Measurements from ENCODE around the gene ADARB2.
"Not testable (repeated sequence)": the region's sequence is repeated elsewhere in the genome, so short reads cannot be mapped to it uniquely, and the experiment has no call there.

ADARB2 gene

DNA sequence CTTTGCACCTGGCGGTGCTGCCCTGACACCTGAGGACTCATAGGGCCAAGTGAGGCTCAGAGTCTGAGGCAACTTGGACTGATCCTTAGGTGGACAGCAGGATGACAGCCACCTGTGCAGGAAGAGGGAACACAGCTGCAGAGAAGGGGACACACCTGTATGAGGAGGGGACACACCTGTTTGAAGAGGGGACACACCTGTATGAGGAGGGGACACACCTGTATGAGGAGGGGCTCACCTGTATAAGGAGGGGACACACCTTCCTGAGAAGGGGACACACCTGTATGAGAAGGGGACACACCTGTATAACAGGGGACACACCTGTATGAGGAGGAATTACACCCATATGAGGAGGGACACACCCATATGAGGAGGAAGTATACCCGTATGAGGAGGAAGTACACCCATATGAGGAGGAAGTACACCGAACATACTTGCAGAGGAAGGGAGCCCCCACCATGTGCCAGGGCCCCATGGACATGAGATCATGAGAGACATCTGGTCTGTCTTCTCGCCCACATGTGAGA, 285.9 kb downstream of the ADARB2 start:
- no peak for DNase-seq

DNA sequence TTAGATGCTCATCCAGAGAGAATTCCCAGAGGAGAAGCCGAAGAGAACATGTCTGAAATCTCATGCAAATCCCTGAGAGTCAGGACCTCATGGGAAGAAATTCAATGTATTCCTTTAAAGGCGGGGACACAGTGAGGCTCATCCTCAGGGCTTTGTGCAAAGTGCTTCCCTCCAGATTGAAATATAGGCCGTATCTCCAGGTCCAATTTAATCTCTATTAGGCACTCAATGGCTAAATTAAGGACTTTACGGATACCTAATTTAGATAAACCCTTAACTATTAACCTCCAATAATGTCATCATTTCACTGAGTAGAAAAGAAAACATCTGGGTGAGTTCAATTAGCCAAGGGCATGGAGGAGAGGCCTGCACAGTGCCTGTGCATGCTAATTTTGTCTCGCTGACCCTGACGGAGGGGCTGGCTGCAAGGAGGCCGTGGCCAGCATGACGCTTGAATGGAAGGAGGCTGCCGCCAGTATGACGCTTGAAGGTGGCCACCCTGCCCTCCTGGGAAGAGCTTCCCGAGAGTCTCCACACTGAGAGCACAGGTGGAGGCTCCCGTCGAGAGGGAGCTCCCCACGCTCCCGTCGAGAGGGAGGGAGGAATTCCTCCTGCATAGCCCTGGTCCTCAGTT, 287.6 kb downstream of the ADARB2 start:
- DNase-seq, result no peak

DNA sequence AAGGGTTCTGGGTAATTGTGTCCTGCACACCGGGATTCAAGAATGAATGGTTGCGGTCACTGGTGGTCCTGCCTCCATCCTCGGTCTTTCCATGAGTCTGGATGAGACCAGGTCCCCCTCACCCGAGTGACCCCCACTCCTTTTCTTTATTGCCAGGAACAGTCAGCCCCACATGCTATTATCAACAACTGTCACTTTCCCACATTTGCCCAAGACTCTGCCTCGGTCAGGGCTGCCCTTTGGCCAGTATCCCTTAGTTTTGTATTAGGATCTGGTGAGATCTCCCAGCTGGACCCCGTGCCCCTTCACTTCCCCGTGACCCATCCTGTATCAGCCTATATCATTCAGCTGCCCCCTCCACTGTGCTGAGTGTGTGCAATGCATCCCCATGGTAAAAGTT, 288.3 kb downstream of the ADARB2 start:
- no peak for DNase-seq

DNA sequence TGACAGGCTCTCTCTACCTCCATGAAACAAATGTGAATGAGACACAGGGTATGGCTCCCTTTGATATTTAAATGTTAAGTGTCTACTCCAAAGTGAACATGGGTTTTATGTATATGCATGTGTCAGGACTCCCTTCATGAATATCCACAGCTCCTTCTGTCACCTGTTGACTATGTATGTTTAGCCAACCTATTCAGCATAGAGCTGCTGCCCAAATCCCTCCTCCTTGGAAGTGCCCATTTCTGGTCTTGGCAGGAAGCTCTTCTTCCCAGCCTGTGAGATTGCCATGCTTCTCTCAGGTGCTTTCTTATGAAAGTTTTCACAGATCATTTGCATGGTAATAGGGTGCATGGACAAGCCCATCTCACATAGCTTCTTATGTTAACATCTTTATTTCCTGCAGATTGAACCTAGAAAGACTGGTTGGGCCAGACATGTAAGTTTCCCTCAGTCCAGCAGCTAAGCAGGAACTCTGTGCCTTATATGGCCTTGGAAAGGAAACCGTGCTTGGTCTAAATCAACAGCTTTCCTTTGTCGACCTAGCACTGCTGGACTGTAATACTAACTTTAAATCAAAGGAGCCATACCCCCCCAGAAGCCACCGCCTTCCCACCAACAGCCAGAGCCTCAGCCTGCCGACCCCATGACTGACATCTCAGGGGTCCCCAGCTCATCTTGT, 288.9 kb downstream of the ADARB2 start:
- DNase-seq, result no peak

DNA sequence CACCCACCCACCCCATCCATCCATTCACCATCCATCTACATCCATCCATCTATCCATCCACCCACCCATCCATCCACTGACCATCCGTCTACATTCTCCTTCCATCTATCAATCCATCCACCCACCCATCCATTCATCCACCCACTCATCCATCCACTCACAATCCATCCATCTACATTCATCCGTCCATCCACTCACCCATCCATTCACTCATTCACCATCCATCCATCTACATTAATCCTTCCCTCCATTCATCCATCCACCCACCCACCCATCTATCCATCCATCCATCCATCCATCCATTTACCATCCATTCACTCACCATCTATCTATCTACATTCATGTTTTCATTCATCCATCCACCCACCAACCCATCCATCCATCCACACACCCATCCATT, 292.5 kb downstream of the ADARB2 start:
- DNase-seq, result no peak

DNA sequence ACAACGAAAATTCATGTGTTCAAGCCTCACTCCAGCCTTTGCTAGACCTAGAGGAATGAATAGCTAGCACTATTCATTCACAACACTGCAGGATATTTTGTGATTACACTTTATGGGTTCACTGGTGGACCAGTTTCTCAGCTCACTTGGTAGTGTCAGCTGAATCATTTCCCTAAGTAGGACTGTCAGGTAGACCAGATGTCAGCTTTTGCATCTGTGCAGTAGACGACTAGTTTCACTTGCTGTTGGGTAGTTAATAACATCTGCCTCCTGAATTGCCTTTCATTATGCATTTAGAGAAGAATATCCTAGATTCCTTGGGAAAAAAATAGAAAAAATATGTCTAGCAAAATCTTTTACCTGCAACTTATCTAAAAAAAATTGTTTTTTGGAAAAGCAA, 296.4 kb downstream of the ADARB2 start:
- DNase-seq, result no peak

DNA sequence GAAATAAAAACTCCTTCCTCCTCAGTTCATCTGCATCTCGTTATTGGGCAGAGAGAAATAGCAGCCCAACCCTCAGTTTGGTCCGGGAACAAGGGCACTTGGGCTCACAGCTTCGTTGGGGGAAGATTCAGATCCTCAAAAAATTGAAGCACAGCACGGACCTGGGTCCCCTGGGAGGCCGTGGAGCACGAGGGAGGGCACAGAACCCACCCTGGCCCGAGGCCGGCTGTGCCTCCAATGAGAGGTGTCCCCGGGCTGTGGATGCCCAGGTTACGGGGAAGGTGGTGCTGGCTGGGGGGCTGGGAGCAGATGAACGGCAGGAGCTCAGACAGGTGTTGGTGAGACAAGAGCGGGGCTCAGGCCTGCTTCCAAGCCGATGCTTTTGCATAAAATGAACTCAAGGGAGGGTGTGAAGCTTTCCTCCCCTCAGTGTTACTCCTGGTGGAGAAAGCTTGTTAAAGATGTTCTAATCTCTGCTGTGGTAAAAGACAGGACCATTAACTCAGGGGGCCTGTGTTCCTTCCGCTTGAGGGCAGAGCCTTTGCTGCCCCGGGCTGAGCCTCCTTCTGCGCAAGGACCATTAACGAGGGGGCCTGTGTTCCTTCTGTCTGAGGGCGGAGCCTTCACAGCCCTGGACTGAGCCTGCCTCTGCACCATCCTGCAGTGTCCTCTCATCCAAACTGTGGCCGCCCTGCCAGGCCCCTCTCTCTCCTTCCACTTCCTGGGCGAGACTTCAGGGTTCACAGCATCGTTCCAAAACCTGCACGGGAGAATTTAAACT, 302.2 kb downstream of the ADARB2 start:
- DNase-seq, result no peak

DNA sequence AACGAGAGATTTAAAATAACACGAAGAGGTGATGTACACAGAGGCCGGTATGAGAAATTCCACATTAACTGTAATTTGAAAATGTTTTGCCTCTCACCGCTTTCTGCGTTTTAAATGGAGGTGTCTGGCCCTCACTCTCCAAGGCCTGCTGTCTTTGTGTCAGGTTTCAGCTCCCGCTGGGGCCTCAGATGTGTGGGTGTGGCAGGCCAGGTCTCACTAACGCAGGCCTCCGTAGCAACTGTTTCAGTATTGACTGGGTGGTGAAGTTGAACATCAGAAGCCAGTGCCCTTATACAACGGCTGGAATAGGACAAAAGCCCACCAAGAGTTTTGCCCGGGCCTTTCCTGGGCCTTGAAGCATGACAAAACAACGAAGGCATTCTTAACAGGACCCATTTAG, 303.1 kb downstream of the ADARB2 start:
- DNase-seq, result no peak

DNA sequence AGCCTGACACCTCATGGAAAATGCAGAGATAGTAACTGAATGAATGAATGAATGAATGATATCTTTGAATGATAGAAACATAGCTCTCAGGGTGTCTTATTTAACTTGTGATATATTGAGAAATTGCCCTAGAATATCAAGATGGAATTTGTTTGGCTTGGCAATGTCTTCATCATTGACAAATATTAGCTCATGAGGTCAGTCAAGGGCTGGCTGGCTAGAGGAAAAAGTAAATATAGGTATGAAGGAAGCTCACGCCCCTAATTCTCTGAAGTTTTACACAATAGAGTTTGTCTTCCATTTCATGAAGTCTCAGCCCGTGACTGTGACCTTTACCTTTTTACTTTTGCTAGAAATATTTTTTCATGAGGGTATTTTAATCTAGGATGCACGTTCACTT, 305.2 kb downstream of the ADARB2 start:
- DNase-seq, result no peak

DNA sequence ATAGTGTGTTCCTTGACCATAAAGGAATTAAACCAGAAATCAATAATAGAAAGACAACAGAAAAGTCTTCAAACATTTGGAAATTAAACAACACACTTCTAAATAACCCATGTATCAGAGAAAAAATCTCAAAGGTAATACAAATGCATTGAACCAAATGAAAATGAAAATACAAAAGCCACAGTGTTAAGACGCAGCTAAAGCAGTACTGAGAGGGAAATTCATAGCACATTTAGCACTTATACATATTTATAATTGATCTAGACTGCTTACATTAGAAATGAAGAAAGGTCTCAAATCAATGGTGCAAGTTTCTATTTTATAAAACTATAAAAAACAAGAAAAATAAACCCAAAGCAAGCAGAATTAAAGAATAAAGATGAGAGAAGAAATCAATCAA, 306.1 kb downstream of the ADARB2 start:
- no peak for DNase-seq

DNA sequence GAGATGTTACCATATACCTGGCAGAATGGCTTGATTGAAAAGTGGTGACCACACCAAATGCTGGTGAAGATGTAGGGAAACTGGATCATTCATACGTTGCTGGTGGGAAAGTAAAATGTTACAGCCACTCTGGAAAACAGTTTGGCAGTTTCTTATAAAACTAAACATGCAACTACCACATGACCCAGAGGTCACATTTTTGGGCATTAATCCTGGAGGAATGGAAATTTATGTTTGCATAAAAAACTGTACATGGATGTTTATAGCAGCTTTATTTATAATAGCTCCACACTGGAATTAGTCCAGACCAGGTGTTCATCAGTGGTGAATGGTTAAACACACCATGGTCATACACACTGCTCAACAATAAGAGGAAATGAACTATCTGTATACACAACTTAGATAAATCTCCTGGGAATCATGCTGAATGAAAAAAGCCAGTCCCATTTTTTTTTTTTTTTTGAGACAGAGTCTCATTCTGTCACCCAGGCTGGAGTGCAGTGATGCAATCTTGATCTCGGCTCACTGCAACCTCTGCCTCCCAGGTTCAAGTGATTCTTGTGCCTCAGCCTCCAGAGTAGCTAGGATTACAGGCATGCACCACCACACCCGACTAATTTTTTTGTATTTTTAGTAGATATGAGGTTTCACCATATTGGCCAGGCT, 309.7 kb downstream of the ADARB2 start:
- not testable (repeated sequence) for DNase-seq

DNA sequence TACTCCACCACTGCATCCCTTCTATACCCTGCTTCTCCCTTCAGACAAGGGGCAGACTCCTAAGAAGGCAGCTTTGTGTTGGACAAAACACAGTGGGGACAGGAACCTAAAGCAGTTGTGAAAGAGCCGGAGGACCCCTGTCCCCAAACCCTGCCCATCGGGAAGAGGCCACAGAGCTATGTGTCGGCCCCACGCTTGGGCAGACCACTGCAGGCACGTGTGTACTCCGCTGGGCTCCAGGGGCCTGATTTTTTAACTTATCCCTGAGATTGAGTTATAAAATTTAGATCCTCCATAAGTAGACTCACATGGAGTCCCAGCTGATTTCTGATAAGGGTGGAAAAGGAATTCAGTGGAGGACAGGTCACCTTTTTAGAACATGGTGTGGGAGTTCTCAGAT, 310.5 kb downstream of the ADARB2 start:
- DNase-seq, result no peak

DNA sequence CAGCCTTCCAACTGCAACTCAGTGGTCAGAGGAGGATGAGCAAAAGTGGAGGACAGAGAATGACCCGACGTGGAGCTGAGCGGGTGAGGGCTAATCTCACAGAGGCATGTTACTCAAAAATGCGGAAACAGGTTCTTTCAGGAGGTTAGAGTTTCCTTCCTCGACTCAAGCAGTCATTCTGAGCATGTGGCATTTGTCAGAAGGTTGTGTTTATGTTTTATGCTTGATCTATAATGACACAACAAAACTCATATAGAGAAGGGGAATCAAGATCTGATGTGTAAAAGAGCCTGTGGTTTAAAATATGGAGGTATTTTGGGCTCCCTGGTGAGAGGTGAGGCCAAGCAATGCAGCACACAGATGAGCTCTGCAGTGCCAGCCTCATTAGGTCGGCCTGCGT, 311.4 kb downstream of the ADARB2 start:
- no peak for DNase-seq

DNA sequence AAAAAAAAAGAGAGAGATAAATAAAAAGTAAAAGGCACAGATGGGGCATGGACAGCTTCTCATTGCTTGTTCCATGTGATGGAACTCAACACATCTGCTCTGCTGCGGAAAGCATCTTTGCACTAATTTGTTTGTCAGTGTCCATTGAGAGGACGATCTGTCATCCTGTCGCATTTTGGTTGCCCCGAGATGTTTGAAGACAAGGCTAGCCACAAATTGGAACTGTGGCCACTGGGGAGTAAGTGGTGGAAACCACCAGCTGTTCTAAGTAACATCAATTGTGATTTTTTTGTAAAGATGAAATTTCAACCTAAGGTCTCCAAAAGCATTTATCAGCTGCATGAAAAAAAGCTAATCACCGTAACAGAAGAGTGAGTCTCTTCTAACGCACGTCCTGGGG, 312.7 kb downstream of the ADARB2 start:
- DNase-seq, result no peak

DNA sequence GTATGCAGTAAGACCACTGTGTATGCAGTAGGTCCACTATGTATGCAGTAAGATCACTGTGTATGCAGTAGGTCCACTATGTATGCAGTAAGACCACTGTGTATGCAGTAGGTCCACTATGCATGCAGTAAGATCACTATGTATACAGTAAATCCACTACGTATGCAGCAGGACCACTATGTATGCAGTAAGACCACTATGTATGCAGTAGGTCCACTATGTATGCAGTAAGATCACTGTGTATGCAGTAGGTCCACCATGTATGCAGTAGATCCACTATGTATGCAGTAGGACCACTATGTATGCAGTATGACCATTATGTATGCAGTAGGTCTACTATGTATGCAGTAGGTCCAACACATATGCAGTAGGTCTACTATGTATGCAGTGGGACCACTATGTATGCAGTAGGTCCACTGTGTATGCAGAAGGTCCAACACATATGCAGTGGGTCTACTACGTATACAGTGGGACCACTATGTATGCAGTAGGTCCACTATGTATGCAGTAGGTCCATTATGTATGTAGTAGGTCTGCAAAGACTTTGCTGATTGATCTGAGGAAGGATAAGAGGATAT, 313.6 kb downstream of the ADARB2 start:
- no peak for DNase-seq

DNA sequence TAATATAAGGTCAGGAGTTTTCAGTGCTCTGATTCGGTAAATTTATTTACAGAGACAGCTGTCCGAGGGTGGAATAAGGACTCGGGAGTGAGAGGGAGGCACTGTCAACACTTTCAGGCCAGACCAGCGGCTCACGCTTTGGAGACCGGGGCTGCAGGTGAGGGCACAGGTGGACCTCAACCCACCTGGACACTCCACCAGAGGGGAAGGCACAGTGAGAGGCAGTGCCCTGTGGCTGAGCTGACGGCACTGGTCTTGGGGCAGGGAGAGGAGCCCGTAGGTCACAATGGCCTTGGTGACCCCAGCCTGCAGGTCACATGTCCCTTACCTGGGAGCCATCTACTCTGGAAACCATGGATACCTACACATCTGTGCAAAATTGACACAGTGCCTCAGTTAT, 315.1 kb downstream of the ADARB2 start:
- no peak for DNase-seq

DNA sequence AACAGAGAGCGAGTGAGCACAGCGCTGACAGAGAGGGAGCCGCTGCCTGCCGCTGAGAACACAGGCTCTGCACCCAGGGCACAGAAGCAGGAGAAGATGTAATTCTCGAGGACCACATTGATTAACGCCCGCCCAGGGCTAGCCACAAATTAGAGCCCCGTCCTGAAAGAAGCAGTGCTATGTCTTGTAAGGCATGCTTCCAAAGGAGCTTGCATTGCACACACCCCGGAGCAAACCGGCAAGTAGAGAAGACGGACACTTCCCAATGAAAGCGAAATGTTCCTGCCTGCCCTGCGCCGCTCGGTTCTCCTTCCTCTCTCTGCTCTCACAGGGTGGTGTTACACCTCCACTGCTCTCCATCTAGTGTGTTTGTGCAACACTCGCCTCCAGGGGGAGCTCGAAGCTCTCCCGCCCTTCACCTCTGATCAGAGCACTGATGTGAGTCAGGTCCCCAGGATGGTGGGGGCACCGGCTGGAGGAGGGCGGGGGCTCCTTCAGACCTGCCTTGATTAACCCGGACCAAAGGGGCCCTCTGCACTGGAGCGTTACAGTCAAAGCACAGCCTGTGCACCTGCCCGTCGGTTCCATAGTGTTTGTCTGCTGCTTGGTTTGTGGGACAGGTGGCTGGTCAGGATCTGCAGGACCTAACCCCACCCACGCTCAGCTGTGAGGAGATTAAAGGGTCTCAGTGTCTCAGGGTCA, 316.5 kb downstream of the ADARB2 start:
- DNase-seq, result peak; percentile 42 to 66 (median 51)

DNA sequence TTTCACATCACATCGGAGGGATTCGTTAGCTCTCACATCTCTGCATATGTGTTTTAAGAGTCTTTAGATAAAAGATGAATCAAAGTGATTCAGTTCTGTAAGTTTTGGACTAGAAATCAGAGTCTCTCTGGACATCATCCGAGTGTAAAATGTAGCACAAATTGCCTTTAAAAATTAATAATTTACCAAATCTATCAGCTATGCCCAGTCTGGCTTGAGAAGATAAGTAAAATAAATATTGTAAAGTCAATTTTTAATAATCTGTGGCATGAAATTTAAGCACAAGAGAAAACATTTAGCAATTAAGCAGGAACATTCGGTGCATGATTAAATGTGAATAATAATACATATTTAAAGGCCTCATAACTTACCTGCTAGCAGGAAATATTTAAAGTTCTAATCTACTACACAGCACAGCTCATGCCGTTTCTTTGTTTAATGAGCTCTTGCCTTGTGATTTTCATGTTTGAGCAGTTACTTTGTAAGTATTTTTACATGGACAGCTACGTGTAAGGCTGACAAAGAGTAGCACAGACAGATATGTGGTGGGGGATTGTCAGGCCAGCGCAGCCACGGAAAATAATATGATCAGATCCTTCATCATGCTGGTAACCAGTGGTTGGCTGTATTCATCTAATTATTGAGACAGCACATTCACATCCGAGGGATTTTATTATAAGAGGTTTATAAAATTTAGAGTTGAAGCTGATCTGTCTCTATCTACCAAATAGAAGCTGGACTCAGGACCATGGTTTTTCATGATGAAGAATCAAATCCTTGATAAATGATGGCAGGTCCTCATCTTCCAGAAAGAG, 317.3 kb downstream of the ADARB2 start:
- no peak for DNase-seq

DNA sequence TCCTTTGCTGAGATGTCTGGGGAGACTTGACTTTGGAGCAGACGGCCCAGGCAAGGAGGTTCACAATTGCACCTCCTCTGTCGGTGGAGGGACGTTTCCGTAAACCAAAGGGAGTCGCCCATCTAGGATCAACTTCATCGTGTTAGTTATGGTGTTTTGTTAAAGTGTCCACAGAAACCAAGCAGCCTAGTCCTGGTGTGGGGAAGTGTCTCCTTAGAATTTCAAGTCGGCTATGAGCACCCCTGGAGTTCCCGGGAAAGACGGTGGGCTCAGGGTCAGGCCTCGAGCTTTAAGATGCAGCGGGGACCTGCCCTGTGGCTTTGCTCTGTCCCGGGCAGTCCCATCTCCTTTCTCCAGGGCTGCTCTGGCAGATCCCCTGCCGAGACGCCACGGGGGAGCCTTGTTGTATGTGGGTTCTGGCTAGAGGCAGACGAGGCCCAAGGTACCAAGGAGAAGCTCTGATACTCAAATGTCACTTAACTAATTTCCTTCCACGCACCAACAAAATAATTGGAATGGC, 319.2 kb downstream of the ADARB2 start:
- no peak for DNase-seq

DNA sequence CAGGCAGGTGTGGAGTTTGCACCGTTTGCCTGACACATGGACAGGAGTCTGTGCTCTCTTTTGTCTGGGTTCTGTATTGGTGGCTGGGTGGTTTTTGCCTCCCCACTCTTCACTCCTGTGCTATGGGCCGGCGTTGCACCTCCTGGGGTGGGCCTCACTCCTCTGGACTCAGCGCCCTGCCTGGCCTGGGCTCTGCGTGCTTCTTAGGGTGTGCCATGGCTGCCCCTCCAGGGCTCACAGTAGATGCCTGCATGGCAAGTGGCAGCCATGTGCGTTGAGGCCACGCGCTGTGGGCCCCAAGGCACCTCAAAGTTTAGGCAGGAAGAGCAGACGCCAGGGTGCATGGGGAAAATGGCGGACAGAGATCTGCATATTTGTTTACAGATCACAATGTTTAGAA, 319.8 kb downstream of the ADARB2 start:
- no peak for DNase-seq

DNA sequence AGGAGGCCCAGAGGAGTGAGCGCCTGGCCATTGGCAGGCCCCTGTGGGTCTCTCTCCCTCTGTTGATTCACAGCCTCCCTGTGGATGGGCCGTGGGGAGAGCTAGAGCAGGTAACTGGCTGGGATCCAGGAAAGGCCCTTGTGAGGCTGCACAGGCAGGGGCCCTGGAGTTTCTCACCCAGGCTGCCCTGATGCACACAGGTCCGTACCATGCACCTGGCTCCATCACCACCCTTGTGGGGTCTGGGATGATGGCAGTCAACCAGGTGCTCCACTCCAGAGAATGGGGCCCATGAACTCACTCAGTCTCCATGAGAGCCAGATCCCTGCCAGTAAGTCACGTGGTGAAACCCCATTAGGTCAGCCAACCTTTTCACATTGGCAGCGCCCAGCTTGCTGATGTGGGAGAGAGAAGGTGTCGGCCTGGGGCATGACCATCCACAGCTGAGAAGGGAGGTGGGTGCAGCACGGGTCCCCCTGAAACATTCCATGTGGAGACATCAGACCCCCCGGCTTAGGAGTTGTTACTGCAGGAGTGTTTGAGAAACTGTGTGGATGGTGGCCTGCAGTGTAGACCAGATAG, 320.8 kb downstream of the ADARB2 start:
- no peak for DNase-seq

Data from suppressor macrophage treated with lipopolysaccharide for 1 hour (primary cell).